Measurements from ENCODE around the gene KCNQ2.

DNA sequence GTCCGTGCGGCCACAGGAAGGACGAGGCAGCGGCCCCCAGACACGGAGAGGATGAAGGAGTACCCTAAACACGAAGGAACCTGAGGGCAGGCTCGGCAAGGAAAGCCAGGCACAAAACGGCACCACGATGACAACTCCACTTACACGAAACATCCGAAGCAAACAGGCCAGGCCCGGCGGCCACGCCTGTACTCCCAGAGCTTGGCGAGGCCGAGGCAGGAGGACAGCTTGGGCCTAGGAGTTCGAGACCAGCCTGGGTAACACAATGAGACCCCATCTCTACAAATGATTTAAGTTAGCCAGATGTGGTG is 13.4 kb downstream of the KCNQ2 start:
- TF ChIP-seq, protein P1, sequence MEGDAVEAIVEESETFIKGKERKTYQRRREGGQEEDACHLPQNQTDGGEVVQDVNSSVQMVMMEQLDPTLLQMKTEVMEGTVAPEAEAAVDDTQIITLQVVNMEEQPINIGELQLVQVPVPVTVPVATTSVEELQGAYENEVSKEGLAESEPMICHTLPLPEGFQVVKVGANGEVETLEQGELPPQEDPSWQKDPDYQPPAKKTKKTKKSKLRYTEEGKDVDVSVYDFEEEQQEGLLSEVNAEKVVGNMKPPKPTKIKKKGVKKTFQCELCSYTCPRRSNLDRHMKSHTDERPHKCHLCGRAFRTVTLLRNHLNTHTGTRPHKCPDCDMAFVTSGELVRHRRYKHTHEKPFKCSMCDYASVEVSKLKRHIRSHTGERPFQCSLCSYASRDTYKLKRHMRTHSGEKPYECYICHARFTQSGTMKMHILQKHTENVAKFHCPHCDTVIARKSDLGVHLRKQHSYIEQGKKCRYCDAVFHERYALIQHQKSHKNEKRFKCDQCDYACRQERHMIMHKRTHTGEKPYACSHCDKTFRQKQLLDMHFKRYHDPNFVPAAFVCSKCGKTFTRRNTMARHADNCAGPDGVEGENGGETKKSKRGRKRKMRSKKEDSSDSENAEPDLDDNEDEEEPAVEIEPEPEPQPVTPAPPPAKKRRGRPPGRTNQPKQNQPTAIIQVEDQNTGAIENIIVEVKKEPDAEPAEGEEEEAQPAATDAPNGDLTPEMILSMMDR (IDR thresholded peaks at IDR 0.05; ENCODE audit: insufficient read depth, low read length, poor library complexity, severe bottlenecking) = no peak
- TF ChIP-seq EZH2phosphoT487 (conservative IDR thresholded peaks at IDR 0.05; ENCODE audit: low read length) = no peak

All from SU-DHL-6 (cell line).